K562 (cell line): ENCODE data around the gene SH3BGRL3. TPM values are rescaled to one million over a fixed set of nuclear protein-coding genes. Genes with fewer than 3 reads are reported as not detected.

Experiments used
- ARHGAP35 ChIP-seq: fragments of 450-650 bp; IDR thresholded peaks from 2 replicates; pipeline ENCODE4 v1.6.1; 2018; ENCODE audit not compliant: partially characterized antibody
- BRCA1 ChIP-seq, 2 experiments: fragments of 450-650 bp in 1 of 2; sonication (generic) in 1 of 2; formaldehyde crosslinking in 1 of 2; IDR thresholded peaks; 2 replicates each; pipeline versions ENCODE4 v1.5.0 to v1.6.1; 2017 to 2020; ENCODE audit warnings: mild to moderate bottlenecking in 1 of 2, missing genetic modification reagents in 1 of 2
- BRF1 ChIP-seq: IDR thresholded peaks from 3 replicates; pipeline ENCODE4 v1.6.1; 2011; ENCODE audit warnings: borderline replicate concordance, mild to moderate bottlenecking; ENCODE audit not compliant: insufficient read length; ENCODE audit errors: extremely low read depth
- CEBPG ChIP-seq, 3 experiments: fragments of 200-800 bp in 1 of 3; sonication (Bioruptor generic) in 1 of 3; sonication (generic) in 1 of 3; formaldehyde crosslinking in 1 of 3; IDR thresholded peaks in 2 of 3; conservative IDR thresholded peaks in 1 of 3; 2 replicates each; pipeline versions ENCODE4 v1.6.1 to v1.8.0; 2016 to 2022; ENCODE audit warnings: missing compliant biosample characterization in 2 of 3, missing genetic modification characterization in 2 of 3, mild to moderate bottlenecking in 1 of 3, missing genetic modification reagents in 1 of 3
- DIDO1 ChIP-seq: fragments of 450-650 bp; IDR thresholded peaks from 2 replicates; pipeline ENCODE4 v1.6.1; 2016; ENCODE audit warnings: low read depth, missing biosample characterization, missing genetic modification characterization
- ELF2 ChIP-seq: fragments of 250-450 bp; sonication (Bioruptor Pico); IDR thresholded peaks from 2 replicates; pipeline ENCODE4 v1.5.0; 2021; ENCODE audit warnings: mild to moderate bottlenecking
- HCFC1 ChIP-seq: IDR thresholded peaks from 2 replicates; pipeline ENCODE4 v1.6.1; 2012; ENCODE audit warnings: low read depth, low read length, improper control_type of control experiment
- PHF21A ChIP-seq: fragments of 450-650 bp; IDR thresholded peaks from 2 replicates; pipeline ENCODE4 v1.6.1; 2017; ENCODE audit warnings: low read depth, borderline replicate concordance
- SMAD4 ChIP-seq: fragments of 250-450 bp; sonication (Bioruptor Pico); conservative IDR thresholded peaks from 2 replicates; pipeline ENCODE4 v1.8.0; 2021; ENCODE audit warnings: inconsistent platforms, mild to moderate bottlenecking, moderate library complexity
- SREBF2 ChIP-seq: sonication (generic); formaldehyde crosslinking; IDR thresholded peaks from 2 replicates; pipeline ENCODE4 v1.4.0; 2020; ENCODE audit warnings: mild to moderate bottlenecking, missing genetic modification reagents
- TBL1XR1 ChIP-seq, 2 experiments: IDR thresholded peaks; 2 replicates each; pipeline ENCODE4 v1.6.1; 2012; ENCODE audit warnings: improper control_type of control experiment in 2 of 2, low read length in 2 of 2, mild to moderate bottlenecking in 1 of 2
- TSC22D4 ChIP-seq: fragments of 450-650 bp; IDR thresholded peaks from 2 replicates; pipeline ENCODE4 v1.6.1; 2016; ENCODE audit warnings: missing genetic modification characterization, missing biosample characterization, control low read depth
- ZBTB17 ChIP-seq: fragments of 450-650 bp; formaldehyde crosslinking; IDR thresholded peaks from 2 replicates; pipeline ENCODE4 v1.4.0; 2020; ENCODE audit warnings: mild to moderate bottlenecking
- ZNF124 ChIP-seq: sonication (generic); formaldehyde crosslinking; IDR thresholded peaks from 2 replicates; pipeline ENCODE4 v1.8.1; 2022; ENCODE audit warnings: missing genetic modification reagents
- ZNF146 ChIP-seq: IDR thresholded peaks from one replicate; pipeline ENCODE4 v1.6.1; 2018; ENCODE audit warnings: missing compliant biosample characterization; ENCODE audit not compliant: unreplicated experiment
- polyA plus RNA-seq, 8 experiments: library from polyadenylated mRNA; depleted of rRNA in 4 of 8; stranded (reverse) in 5 of 8; unstranded in 3 of 8; fragments of >200 nt; fragmentation: Nextera tagmentation in 2 of 8; fragmentation: Illumina TruSeq in 1 of 8; extraction: Ambion mirVana in 2 of 8; extraction: Trizol in 1 of 8; gene quantifications; 2 replicates each; pipeline versions ENCODE4 v1.2.1 to v1.2.3, GENCODE V29; 2011 to 2014; ENCODE audit warnings: inconsistent platforms in 1 of 8, missing spikeins in 1 of 8
- total RNA-seq, 7 experiments: library from RNA; depleted of rRNA in 6 of 7; stranded (reverse); fragments of >200 nt in 6 of 7; fragmentation: Illumina TruSeq in 2 of 7; extraction: Trizol in 2 of 7; gene quantifications; 2 replicates each; pipeline versions ENCODE4 v1.2.1 to v1.2.3, GENCODE V29; 2011 to 2021; ENCODE audit warnings: low replicate concordance in 1 of 7
- TF ChIP-seq, protein P1 (sequence below): fragments of 200-800 bp; sonication (Bioruptor generic); IDR thresholded peaks from 2 replicates; pipeline ENCODE4 v1.6.1; 2016; ENCODE audit warnings: missing genetic modification characterization, missing compliant biosample characterization
- TF ChIP-seq, protein P2 (sequence below): sonication (generic); formaldehyde crosslinking; IDR thresholded peaks from 2 replicates; pipeline ENCODE4 v1.8.1; 2023; ENCODE audit warnings: mild to moderate bottlenecking, missing genetic modification reagents, moderate library complexity
- TF ChIP-seq, protein P3 (sequence below), 2 experiments: IDR thresholded peaks in 1 of 2; conservative IDR thresholded peaks in 1 of 2; 2 replicates each; pipeline ENCODE4 v1.6.1; 2016; ENCODE audit warnings: low read depth in 2 of 2, mild to moderate bottlenecking in 1 of 2, missing compliant biosample characterization in 1 of 2, missing genetic modification characterization in 1 of 2, moderate library complexity in 1 of 2

The SH3BGRL3 gene
- total and polyA plus RNA-seq, 9 of the 15 experiments (the other 6 are each of a cell fraction or from before 2014, with no cell fraction given), result 30.3 to 140 (median 54.2) TPM

DNA sequence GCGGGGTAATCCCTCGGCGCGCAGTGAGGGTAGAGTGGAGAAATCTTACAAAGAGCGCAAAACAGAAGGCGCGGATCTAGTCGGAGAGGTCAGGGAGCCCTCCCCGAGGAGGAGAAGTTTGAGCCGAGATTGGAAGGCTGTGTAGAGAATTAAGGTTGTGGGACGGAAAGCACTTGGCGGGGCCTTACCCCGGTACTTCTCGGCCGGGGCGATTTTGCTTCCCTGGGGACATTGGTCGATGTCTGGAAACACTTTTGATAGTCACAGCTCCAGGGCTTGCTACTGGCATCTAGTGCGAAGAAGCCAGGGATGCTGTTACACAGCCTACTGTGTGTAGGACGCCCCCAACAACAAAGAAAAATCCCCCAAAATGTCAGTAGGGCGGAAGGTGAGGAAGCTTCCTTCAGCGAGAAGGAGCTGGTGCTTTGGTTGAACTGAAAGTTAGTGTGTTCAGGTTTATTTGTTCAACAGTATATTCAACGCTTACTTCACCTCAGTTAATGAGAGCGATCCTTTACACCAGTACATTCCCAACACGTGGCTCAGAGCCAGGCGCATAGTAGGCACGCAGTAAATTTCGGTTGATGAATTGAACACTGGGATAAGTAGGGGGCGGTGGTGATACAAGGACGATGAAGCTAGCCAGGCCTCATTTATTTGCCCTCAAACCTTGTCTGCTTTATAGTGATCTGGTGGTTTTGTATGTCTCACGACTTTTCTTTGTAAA is 45.1 kb upstream of the SH3BGRL3 start (continued):
- TF ChIP-seq, protein P1, sequence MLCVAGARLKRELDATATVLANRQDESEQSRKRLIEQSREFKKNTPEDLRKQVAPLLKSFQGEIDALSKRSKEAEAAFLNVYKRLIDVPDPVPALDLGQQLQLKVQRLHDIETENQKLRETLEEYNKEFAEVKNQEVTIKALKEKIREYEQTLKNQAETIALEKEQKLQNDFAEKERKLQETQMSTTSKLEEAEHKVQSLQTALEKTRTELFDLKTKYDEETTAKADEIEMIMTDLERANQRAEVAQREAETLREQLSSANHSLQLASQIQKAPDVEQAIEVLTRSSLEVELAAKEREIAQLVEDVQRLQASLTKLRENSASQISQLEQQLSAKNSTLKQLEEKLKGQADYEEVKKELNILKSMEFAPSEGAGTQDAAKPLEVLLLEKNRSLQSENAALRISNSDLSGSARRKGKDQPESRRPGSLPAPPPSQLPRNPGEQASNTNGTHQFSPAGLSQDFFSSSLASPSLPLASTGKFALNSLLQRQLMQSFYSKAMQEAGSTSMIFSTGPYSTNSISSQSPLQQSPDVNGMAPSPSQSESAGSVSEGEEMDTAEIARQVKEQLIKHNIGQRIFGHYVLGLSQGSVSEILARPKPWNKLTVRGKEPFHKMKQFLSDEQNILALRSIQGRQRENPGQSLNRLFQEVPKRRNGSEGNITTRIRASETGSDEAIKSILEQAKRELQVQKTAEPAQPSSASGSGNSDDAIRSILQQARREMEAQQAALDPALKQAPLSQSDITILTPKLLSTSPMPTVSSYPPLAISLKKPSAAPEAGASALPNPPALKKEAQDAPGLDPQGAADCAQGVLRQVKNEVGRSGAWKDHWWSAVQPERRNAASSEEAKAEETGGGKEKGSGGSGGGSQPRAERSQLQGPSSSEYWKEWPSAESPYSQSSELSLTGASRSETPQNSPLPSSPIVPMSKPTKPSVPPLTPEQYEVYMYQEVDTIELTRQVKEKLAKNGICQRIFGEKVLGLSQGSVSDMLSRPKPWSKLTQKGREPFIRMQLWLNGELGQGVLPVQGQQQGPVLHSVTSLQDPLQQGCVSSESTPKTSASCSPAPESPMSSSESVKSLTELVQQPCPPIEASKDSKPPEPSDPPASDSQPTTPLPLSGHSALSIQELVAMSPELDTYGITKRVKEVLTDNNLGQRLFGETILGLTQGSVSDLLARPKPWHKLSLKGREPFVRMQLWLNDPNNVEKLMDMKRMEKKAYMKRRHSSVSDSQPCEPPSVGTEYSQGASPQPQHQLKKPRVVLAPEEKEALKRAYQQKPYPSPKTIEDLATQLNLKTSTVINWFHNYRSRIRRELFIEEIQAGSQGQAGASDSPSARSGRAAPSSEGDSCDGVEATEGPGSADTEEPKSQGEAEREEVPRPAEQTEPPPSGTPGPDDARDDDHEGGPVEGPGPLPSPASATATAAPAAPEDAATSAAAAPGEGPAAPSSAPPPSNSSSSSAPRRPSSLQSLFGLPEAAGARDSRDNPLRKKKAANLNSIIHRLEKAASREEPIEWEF, result no peak
- TF ChIP-seq ZNF124 (no peak), CEBPG (CRISPR knock-in tag; IDR thresholded peaks at IDR 0.05) (no peak), CEBPG (tag; conservative IDR thresholded peaks at IDR 0.05 in 1 of 2, IDR thresholded peaks at IDR 0.05 in 1 of 2) (no peak), SREBF2 (0 out of 2 replicates have a peak, but pooled peaks have one; percentile 60), PHF21A (peak; percentile 31; the same call in 1 of the 2 replicates), HCFC1 (no peak), ZNF146 (CRISPR knock-in tag) (no peak), SMAD4 (CRISPR knock-in tag) (no peak), ELF2 (CRISPR knock-in tag) (no peak), TBL1XR1 (IDR thresholded peaks at IDR 0.05; ENCODE audit: low read length in 2 of 2) (no peak), TSC22D4 (tag) (no peak), ARHGAP35 (no peak), BRF1 (no peak), BRCA1 (IDR thresholded peaks at IDR 0.05) (no peak), BRCA1 (CRISPR knock-in tag; IDR thresholded peaks at IDR 0.05) (no peak), DIDO1 (no peak), ZBTB17 (CRISPR knock-in tag) (no peak)
- TF ChIP-seq, protein P2, sequence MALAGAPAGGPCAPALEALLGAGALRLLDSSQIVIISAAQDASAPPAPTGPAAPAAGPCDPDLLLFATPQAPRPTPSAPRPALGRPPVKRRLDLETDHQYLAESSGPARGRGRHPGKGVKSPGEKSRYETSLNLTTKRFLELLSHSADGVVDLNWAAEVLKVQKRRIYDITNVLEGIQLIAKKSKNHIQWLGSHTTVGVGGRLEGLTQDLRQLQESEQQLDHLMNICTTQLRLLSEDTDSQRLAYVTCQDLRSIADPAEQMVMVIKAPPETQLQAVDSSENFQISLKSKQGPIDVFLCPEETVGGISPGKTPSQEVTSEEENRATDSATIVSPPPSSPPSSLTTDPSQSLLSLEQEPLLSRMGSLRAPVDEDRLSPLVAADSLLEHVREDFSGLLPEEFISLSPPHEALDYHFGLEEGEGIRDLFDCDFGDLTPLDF (CRISPR knock-in tag), result no peak
- TF ChIP-seq, protein P3, sequence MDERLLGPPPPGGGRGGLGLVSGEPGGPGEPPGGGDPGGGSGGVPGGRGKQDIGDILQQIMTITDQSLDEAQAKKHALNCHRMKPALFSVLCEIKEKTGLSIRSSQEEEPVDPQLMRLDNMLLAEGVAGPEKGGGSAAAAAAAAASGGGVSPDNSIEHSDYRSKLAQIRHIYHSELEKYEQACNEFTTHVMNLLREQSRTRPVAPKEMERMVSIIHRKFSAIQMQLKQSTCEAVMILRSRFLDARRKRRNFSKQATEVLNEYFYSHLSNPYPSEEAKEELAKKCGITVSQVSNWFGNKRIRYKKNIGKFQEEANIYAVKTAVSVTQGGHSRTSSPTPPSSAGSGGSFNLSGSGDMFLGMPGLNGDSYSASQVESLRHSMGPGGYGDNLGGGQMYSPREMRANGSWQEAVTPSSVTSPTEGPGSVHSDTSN (CRISPR knock-in tag; IDR thresholded peaks at IDR 0.05; ENCODE audit: low read depth), result no peak
- TF ChIP-seq, protein P3 (tag; conservative IDR thresholded peaks at IDR 0.05; ENCODE audit: low read depth), result no peak
